Aorta (tissue), 5 donors: Measurements from ENCODE around the gene DDX56. TPM values are rescaled to one million over a fixed set of nuclear protein-coding genes. Genes with fewer than 3 reads are reported as not detected.

Source experiments
- ATAC-seq: fragments of 200-7000 bp; cut with Tn5 transposase; one replicate; pipeline ENCODE4 v1.9.1; 2022; ENCODE audit warnings: moderate library complexity; ENCODE audit not compliant: low FRiP score
- DNase-seq, 2 donors: peaks; one replicate each; pipeline ENCODE4 v3.0.0-alpha.2; 2020
- H3K27ac ChIP-seq, 2 donors: one replicate each; pipeline ENCODE4 v1.5.1; 2013; ENCODE audit warnings: low read length in 2 of 2, mild to moderate bottlenecking in 2 of 2, moderate library complexity in 2 of 2, control low read depth in 1 of 2, inconsistent platforms in 1 of 2, low read depth in 1 of 2
- H3K27me3 ChIP-seq, 2 donors: one replicate each; pipeline ENCODE4 v1.6.1; 2013; ENCODE audit warnings: control low read depth in 1 of 2, low read length in 1 of 2, mild to moderate bottlenecking in 1 of 2, moderate library complexity in 1 of 2; ENCODE audit not compliant: insufficient read depth in 2 of 2, control insufficient read depth in 1 of 2
- H3K36me3 ChIP-seq, 2 donors: one replicate each; pipeline ENCODE4 v1.6.1; 2013; ENCODE audit warnings: control low read depth in 1 of 2, low read length in 1 of 2, mild to moderate bottlenecking in 1 of 2; ENCODE audit not compliant: insufficient read depth in 2 of 2, control insufficient read depth in 1 of 2
- H3K4me1 ChIP-seq, 2 donors: one replicate each; pipeline ENCODE4 v1.6.1; 2013; ENCODE audit warnings: low read length in 2 of 2, control low read depth in 1 of 2, mild to moderate bottlenecking in 1 of 2, moderate library complexity in 1 of 2; ENCODE audit not compliant: insufficient read depth in 2 of 2, control insufficient read depth in 1 of 2
- H3K4me3 ChIP-seq, 2 donors: one replicate each; pipeline ENCODE4 v1.5.1; 2013; ENCODE audit warnings: low read length in 2 of 2, control low read depth in 1 of 2, mild to moderate bottlenecking in 1 of 2
- H3K9me3 ChIP-seq: one replicate; pipeline ENCODE4 v1.6.1; 2013; ENCODE audit warnings: mild to moderate bottlenecking, low read length; ENCODE audit not compliant: control insufficient read depth
- WGBS, 2 donors: extraction: QIAGEN DNeasy Blood & Tissue Kit; methylation state at CpG; one replicate each; pipeline ENCODE4 v1.1.7; 2013; 5-methylcytosine and 5-hydroxymethylcytosine counted together
- intact Hi-C, 2 donors: fragments of 100-400 bp; cut with DNase I; formaldehyde crosslinking; loops; one replicate each; pipeline versions ENCODE4 v1.14.2 to v1.15.0; 2022
- polyA plus RNA-seq, 2 donors: library from polyadenylated mRNA; stranded (reverse); fragments of 200-250 nt; gene quantifications; one replicate each; pipeline ENCODE4 v1.2.3, GENCODE V29; 2013
- total RNA-seq, 2 donors: library from RNA; stranded (reverse); fragmentation: NEBNext Ultra II Directional; extraction: Animal tissue kit (Norgen Biotek cat#: 25700); gene quantifications; one replicate each; pipeline ENCODE4 v1.2.1, GENCODE V29; 2021
- donor health status: healthy with polysubstance abuse.
- donor health status: Bipolar disorder and iron deficiency.
- donor health status: DM: no; HTN: no; CAD: no.
- donor health status: DM: no; HTN: no; CAD: no.
- donor health status: DM: yes; HTN: yes; CAD: no.

Gene DDX56
- total and polyA plus RNA-seq, 4 donors, result 23.3 to 153 (median 50.8) TPM

GRCh38 chr7:44580945-44581878 lies 7.5 kb upstream of the DDX56 start:
- peak overlapping the region; percentile 39 to 56 for H3K4me3 ChIP-seq
- no peak for DNase-seq
- intact Hi-C loops, result loop anchor here in 1 of 2 donors (5.0 to 10.0 kb wide), 2 partner anchors 266 to 554 kb away; partner anchors contain the start of gene H2AZ2

DNA sequence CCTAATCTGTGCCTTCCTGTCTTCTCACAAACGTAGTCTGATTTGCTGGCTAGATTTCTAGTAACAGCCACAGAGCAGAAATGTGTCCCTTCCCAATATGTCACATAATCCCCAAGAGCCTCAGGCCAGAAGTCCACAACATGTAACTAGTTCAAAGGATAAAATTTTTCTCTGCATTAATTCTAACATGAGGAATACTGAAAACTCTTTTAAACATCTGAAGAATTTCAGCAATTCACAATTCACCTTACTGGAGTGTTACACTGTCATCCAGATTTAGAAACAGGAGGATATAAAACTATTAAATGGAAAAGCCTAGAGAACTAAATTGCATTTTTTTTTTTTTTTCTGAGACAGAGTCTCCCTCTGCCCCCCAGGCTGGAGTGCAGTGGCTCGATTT lies 2.5 kb upstream of the DDX56 start:
- WGBS, 2 donors, result 66 to 67% methylated on average over 2 of the region's 2 CpGs
- no peak for DNase-seq
- no peaks in the 10 kb centered on the region for H3K27me3 ChIP-seq
- no peaks in the 10 kb centered on the region for H3K4me1 ChIP-seq
- ATAC-seq, result no peak
- no peak overlapping the region for H3K27ac ChIP-seq
- H3K4me3 ChIP-seq, result no peak overlapping the region
- intact Hi-C loops, result no loop called here
- H3K36me3 ChIP-seq, result peaks cover 0 to 3% of the 10 kb centered on the region in 2 donors
- no peaks in the 10 kb centered on the region for H3K9me3 ChIP-seq

More at GRCh38 chr7:44580945-44581878, 7.5 kb upstream of the DDX56 start:
- no peak for ATAC-seq
- H3K27me3 ChIP-seq, result no peaks in the 10 kb centered on the region
- H3K36me3 ChIP-seq, result peaks cover 0 to 1% of the 10 kb centered on the region in 2 donors
- no peaks in the 10 kb centered on the region for H3K9me3 ChIP-seq
- 17 to 18% methylated on average over 30 of the region's 30 CpGs for WGBS, 2 donors
- H3K27ac ChIP-seq, result peak overlapping the region; percentile 16 to 33
- no peaks in the 10 kb centered on the region for H3K4me1 ChIP-seq

DNA sequence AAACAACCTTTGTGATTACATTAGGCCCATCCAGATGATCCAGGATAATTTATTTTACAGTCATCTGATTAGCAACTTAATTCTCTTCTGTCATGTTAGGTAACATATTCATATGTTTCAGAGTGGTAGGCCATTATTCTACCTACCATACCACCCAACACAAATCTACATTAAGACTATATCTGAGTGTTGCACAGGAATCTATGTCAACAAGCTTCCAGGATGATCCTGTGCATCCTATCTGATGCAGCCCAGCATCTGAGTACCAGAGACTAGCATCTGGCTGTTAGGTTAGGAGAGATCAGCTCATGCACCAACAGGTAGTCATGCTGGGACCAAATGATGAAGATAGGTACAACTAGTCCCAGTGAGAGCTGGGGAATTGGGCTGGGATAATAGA lies 1.3 kb upstream of the DDX56 start:
- Histone ChIP-seq H3K9me3 (no peaks in the 10 kb centered on the region), H3K27me3 (no peaks in the 10 kb centered on the region), H3K4me3 (no peak overlapping the region), H3K4me1 (no peaks in the 10 kb centered on the region), H3K27ac (no peak overlapping the region), H3K36me3 (peaks cover 0 to 5% of the 10 kb centered on the region in 2 donors)
- no peak for DNase-seq
- ATAC-seq, result no peak
- intact Hi-C loops, result no loop called here

- Histone ChIP-seq H3K27ac (peak overlapping the region in 1 of 2 donors; percentile 90), H3K9me3 (no peaks in the 10 kb centered on the region), H3K4me3 (peak overlapping the region; percentile 30 to 57), H3K4me1 (no peaks in the 10 kb centered on the region), H3K27me3 (no peaks in the 10 kb centered on the region), H3K36me3 (peaks cover 0 to 10% of the 10 kb centered on the region in 2 donors)
- intact Hi-C loops, result no loop called here
- DNase-seq (no peak), ATAC-seq (no peak)
- 30 to 33% methylated on average over 18 of the region's 18 CpGs for WGBS, 2 donors
Measured at GRCh38 chr7:44574287-44574872, 672 bp upstream of the DDX56 start.

- ATAC-seq, result no peak
- 68 to 73% methylated on average over 5 of the region's 5 CpGs for WGBS, 2 donors
Measured at GRCh38 chr7:44572771-44573170, 937 bp downstream of the DDX56 start.

GRCh38 chr7:44569959-44570358 lies 3.7 kb downstream of the DDX56 start:
- Histone ChIP-seq H3K4me1 (no peaks in the 10 kb centered on the region), H3K4me3 (no peak overlapping the region), H3K27ac (no peak overlapping the region), H3K36me3 (peaks cover 4 to 24% of the 10 kb centered on the region in 2 donors), H3K9me3 (no peaks in the 10 kb centered on the region), H3K27me3 (no peaks in the 10 kb centered on the region)
- intact Hi-C loops, result loop anchor here in 1 of 2 donors (5.0 to 10.0 kb wide), 2 partner anchors 78 to 515 kb away; partner anchors contain the start of gene NUDCD3
- no peak for ATAC-seq
- WGBS, 2 donors, result 87% methylated on average over 9 of the region's 9 CpGs
- no peak for DNase-seq

More at GRCh38 chr7:44572771-44573170, 937 bp downstream of the DDX56 start:
- Histone ChIP-seq H3K27ac (no peak overlapping the region), H3K4me1 (no peaks in the 10 kb centered on the region), H3K27me3 (no peaks in the 10 kb centered on the region), H3K36me3 (peaks cover 4 to 19% of the 10 kb centered on the region in 2 donors), H3K9me3 (no peaks in the 10 kb centered on the region), H3K4me3 (peak overlapping the region; percentile 57 to 90)
- DNase-seq, result no peak
- intact Hi-C loops, result no loop called here

GRCh38 chr7:44568771-44569560 lies 4.7 kb downstream of the DDX56 start:
- ATAC-seq (no peak), DNase-seq (no peak)
- intact Hi-C loops, result loop anchor here in 1 of 2 donors (5.0 to 10.0 kb wide), 2 partner anchors 77 to 514 kb away; partner anchors contain the start of gene NUDCD3
- no peak overlapping the region for H3K27ac ChIP-seq
- H3K9me3 ChIP-seq, result no peaks in the 10 kb centered on the region
- no peak overlapping the region for H3K4me3 ChIP-seq
- 80 to 83% methylated on average over 17 of the region's 17 CpGs for WGBS, 2 donors
- H3K36me3 ChIP-seq, result peaks cover 4 to 24% of the 10 kb centered on the region in 2 donors
- H3K4me1 ChIP-seq, result no peaks in the 10 kb centered on the region
- H3K27me3 ChIP-seq, result no peaks in the 10 kb centered on the region

DNA sequence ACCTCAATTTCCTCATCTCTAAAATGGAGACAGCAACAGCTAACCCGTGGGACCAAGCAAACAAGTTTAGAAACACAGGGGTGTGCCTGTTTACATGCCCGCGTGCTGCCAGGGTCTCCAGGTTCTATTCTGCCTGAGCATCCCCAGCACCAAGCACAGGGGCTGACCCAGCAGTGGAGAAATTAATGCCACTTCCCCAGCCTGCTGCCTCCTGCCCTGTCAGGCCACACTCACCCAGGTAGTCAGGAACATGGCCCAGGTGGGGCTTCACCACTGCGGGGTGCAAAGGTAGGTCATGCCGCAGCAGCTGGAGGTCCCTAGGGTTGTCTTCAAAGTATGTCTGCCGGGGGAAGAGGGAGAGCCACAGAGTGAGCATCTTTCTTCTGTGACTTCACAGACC lies 5.8 kb downstream of the DDX56 start:
- no peaks in the 10 kb centered on the region for H3K9me3 ChIP-seq
- H3K4me1 ChIP-seq, result no peaks in the 10 kb centered on the region
- intact Hi-C loops, result loop anchor here in 1 of 2 donors (5.0 to 10.0 kb wide), 2 partner anchors 76 to 513 kb away; partner anchors contain the start of gene NUDCD3
- no peak overlapping the region for H3K27ac ChIP-seq
- H3K4me3 ChIP-seq, result no peak overlapping the region
- DNase-seq (no peak), ATAC-seq (no peak)
- peaks cover 4 to 24% of the 10 kb centered on the region in 2 donors for H3K36me3 ChIP-seq
- WGBS, 2 donors, result 91 to 97% methylated on average over 6 of the region's 6 CpGs
- no peaks in the 10 kb centered on the region for H3K27me3 ChIP-seq
